NB4 (cell line): Measurements from ENCODE around the gene GCK.

ENCODE experiments used
- DNase-seq: peaks from one replicate; pipeline ENCODE4 v3.0.0; 2010; ENCODE audit warnings: low read depth
- H3K4me3 ChIP-seq: one replicate; pipeline ENCODE4 v1.5.1; 2011; ENCODE audit warnings: mild to moderate bottlenecking, low read depth, low read length, moderate library complexity
- MYC ChIP-seq: IDR thresholded peaks from 2 replicates; pipeline ENCODE4 v1.6.1; 2011; ENCODE audit warnings: low read depth, low read length
- POLR2A ChIP-seq: IDR thresholded peaks from 2 replicates; pipeline ENCODE4 v1.6.1; 2011; ENCODE audit warnings: mild to moderate bottlenecking; ENCODE audit not compliant: insufficient read length; ENCODE audit errors: extremely low read depth
- TF ChIP-seq, protein P1 (sequence below): IDR thresholded peaks from one replicate; pipeline ENCODE4 v1.5.1; 2012; ENCODE audit warnings: low read depth, low read length
- TF ChIP-seq, protein P2 (sequence below): IDR thresholded peaks from 2 replicates; pipeline ENCODE4 v1.6.1; 2011; ENCODE audit warnings: low read depth, low read length

The GCK gene

DNA sequence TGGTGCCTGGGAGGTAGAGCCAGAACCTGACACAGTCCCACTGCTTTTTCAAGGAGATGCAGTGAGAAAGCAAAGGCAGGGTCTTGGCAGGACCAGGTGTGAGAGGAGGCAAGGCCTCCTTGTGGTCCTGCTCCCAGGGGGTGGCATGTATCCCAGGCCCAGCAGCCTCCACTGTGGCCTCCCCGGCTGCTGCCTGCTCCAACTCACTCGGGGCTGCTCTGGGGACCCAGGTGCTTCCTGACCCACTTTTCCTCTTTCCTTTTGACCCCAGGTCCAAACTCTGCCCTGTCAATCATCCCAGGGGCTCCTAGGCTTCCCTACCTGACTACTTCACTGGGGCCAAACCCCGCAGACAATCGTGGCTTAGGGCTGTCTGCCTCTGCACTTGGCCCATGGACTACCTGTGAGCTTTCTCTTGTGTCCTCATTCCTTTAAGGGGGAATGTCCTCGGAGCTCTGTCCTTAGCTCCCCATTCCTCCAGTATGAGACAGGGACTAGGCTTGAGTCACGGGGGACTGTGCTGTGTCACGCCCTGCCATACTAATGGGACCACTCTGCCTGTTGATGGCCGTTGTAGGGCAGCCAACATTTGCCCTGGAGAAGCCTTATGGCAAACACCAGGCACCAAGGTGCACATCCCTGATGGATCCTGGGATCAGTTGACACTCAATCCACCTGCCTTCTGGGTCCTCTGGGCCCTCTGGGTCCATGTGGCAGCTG is 86.2 kb downstream of the GCK start:
- DNase-seq = no peak
- H3K4me3 ChIP-seq = no peak overlapping the region
- TF ChIP-seq MYC (no peak), POLR2A (no peak)
- TF ChIP-seq, protein P1, sequence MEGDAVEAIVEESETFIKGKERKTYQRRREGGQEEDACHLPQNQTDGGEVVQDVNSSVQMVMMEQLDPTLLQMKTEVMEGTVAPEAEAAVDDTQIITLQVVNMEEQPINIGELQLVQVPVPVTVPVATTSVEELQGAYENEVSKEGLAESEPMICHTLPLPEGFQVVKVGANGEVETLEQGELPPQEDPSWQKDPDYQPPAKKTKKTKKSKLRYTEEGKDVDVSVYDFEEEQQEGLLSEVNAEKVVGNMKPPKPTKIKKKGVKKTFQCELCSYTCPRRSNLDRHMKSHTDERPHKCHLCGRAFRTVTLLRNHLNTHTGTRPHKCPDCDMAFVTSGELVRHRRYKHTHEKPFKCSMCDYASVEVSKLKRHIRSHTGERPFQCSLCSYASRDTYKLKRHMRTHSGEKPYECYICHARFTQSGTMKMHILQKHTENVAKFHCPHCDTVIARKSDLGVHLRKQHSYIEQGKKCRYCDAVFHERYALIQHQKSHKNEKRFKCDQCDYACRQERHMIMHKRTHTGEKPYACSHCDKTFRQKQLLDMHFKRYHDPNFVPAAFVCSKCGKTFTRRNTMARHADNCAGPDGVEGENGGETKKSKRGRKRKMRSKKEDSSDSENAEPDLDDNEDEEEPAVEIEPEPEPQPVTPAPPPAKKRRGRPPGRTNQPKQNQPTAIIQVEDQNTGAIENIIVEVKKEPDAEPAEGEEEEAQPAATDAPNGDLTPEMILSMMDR = no peak
- TF ChIP-seq, protein P2, sequence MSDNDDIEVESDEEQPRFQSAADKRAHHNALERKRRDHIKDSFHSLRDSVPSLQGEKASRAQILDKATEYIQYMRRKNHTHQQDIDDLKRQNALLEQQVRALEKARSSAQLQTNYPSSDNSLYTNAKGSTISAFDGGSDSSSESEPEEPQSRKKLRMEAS = no peak

DNA sequence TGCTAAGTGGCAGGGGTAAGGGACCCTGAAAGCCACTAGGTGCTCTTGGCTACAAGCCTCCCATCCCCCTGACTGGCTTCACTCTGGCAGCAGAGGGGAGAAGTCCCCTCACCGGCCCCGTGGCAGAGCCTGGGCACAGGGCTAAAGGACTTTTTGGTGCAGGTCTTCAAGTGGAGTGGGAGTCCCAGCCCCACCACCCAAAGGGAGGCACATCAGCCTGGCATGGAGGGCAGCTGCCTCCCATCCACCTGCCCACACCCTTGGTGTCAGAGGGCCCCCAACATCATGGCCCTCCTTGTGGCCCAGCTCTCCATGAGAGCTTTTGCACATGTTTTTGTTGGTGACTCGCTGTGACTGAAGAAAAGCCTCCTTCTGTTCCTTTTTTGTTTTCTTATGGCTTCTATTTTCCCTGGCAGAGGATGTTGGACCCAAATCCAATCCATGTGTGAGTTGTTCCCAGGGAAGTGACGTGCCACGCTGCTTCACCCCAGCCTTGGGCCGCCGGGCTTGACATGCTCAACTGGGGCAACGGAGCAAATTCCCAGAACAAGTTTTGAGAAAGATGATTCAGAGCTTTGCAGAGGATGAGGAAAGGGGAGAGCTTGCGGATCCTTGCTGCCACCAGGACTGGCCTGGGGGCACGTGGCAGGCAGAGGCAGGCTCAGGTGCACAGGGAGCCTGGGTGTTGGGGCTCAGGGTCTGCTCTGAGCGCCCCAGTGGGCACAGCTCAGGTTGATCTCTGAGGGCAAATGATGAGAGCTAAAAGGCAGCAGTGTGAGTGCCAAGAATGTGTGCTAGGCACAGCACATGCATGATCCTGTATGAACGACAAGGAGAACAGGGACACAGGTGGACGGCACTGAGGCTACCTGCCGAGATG is 87.0 kb downstream of the GCK start:
- TF ChIP-seq, protein P2 = no peak
- no peak for TF ChIP-seq POLR2A
- TF ChIP-seq, protein P1 = no peak
- TF ChIP-seq MYC = no peak
- no peak for DNase-seq
- H3K4me3 ChIP-seq = no peak overlapping the region

DNA sequence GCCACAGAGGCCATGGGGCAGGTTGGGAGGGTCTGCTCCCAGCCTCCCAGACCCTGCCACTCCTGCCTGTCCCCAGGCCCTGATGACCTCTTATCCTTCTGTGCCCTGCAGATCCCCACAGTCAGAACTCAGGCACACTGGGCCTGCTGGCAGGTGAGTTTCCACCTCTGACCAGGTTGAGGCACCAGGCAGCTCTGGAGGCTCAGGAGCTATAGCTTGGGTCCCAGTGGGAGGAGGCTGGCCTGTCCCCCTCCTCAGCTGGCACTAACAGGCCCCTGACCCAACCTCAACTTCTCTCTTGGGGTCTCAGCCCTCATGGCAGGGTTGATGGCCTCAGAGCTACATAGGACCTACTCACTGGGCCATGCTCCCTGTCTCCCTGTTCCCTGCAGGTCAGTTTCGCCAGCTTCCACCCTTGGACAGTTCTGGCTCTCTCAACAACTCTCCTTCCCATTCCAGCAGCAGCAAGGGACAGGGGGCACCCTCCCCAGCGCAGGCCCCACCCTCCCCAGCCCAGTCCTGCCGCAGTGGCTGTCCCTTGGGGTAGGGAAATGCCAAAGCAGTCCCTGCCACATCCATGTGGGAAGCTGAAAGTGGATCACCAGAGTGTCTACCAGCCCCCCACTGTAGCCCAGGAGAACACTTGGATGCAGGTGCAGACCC is 87.8 kb downstream of the GCK start:
- TF ChIP-seq MYC = no peak
- no peak for TF ChIP-seq POLR2A
- TF ChIP-seq, protein P2 = no peak
- TF ChIP-seq, protein P1 = no peak
- no peak for DNase-seq
- no peak overlapping the region for H3K4me3 ChIP-seq

DNA sequence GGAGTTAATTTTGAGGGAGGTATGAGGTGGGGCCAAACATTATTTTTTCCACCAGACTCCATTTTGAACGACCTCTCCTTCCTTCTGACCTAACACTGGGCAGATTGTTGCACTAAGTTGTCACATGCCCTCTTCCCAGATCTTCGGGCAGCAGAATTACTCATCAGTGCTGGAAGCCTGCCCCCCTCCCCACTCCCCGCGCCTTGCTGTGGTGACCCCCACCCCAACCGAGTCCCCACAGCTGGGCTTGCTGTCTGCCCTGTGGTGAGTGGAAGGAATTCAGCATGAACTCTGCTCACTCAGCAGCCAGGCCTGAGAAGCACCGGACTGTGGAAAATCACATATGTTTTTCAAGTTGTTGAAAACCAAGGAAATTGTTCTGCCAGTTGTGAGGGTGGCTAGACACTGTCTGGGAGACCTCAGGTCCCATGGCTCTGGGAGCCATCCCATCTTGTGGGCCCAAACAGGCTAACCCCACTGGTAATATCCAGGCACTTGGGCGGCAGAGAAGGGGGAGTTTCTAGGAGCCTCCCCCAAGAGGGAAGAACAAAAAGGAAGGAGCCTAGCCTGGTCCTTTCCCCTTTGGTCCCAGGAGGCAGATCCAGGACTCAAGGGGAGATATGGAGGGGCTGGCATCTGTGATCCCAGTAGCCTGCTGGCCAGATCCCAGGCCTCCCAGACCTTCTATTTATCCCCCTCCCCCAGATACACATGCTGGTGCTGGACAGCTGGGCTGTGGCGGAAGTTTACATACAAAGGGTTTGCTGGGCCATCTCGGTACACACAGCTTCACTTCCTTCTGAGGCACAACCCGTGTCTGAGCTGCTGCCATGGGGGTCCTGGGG is 88.6 kb downstream of the GCK start:
- no peak for DNase-seq
- TF ChIP-seq MYC = no peak
- TF ChIP-seq POLR2A = no peak
- TF ChIP-seq, protein P1 = no peak
- TF ChIP-seq, protein P2 = no peak
- no peak overlapping the region for H3K4me3 ChIP-seq

DNA sequence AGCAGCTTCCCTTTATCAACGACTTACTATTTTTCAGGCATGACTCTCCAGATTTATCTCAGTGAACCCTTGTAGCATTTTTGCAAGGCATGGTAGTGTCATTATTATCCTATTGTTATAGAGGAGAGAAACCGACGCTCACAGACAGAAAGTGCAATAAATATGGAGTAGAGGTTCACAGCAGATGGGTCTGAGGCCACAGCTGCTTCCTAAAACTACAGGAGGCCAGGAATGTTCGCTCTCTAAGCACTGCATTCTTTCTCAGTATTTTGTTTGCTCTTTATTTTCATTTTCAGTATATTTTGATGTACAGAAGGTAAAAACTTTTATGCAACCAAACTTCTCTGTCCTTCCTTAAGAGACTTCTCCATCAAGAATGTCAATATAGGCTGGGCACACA is 89.6 kb downstream of the GCK start:
- H3K4me3 ChIP-seq = no peak overlapping the region
- DNase-seq = no peak
- no peak for TF ChIP-seq MYC
- TF ChIP-seq POLR2A = no peak
- TF ChIP-seq, protein P2 = no peak
- TF ChIP-seq, protein P1 = no peak
